Pancreas (tissue), 10 donors: Measurements from ENCODE around the gene SPATS2. TPM values are rescaled to one million over a fixed set of nuclear protein-coding genes. Genes with fewer than 3 reads are reported as not detected.

Experiments used
- ATAC-seq, 4 donors: fragments of 200-7000 bp; cut with Tn5 transposase; one replicate each; pipeline versions ENCODE4 v1.8.0 to v1.9.1; 2020; ENCODE audit warnings: mild to moderate bottlenecking in 4 of 4, moderate library complexity in 4 of 4
- DNase-seq, 6 donors: peaks; one replicate each; pipeline ENCODE4 v3.0.0-alpha.2; 2020
- FAIRE-seq: peaks from 2 replicates; lab custom pipeline; 2012; peaks lifted over from hg19 to GRCh38; lab: Jason Lieb, UNC
- H3K27ac ChIP-seq, 4 donors: fragments of 200-600 bp; sonication (generic); 1 replicate in 3 of 4; 2 replicates in 1 of 4; pipeline versions ENCODE4 v1.5.0 to v1.8.0; 2020
- H3K27me3 ChIP-seq, 4 donors: fragments of 200-600 bp; one replicate each; pipeline ENCODE4 v1.8.0; 2021
- H3K36me3 ChIP-seq, 3 donors: fragments of 200-600 bp; sonication (generic) in 1 of 3; one replicate each; pipeline versions ENCODE4 v1.5.0 to v1.8.0; 2020 to 2021
- H3K4me1 ChIP-seq, 3 donors: fragments of 200-600 bp; one replicate each; pipeline ENCODE4 v1.8.0; 2021
- H3K4me3 ChIP-seq, 4 donors: fragments of 200-600 bp; sonication (generic) in 2 of 4; one replicate each; pipeline versions ENCODE4 v1.5.0 to v1.8.0; 2020 to 2021
- H3K9me3 ChIP-seq, 4 donors: fragments of 200-600 bp; one replicate each; pipeline ENCODE4 v1.8.0; 2021
- WGBS, 2 donors: extraction: QIAGEN DNeasy Blood & Tissue Kit; methylation state at CpG; one replicate each; pipeline ENCODE4 v1.1.7; 2013; 5-methylcytosine and 5-hydroxymethylcytosine counted together
- intact Hi-C, 3 donors: fragments of 100-400 bp; cut with DNase I; formaldehyde crosslinking; loops; one replicate each; pipeline versions ENCODE4 v1.11.1 to v1.14.2; 2022
- polyA plus RNA-seq, 2 donors: library from polyadenylated mRNA; stranded (reverse); fragments of 200-250 nt; gene quantifications; one replicate each; pipeline ENCODE4 v1.2.3, GENCODE V29; 2013
- total RNA-seq, 6 donors: library from RNA; stranded (reverse); fragmentation: NEBNext Ultra II Directional in 4 of 6; extraction: Animal tissue kit (Norgen Biotek cat#: 25700) in 4 of 6; gene quantifications; one replicate each; pipeline versions ENCODE4 v1.2.1 to v1.2.4, GENCODE V29; 2021 to 2023
- TF ChIP-seq, protein P1 (sequence below), 4 donors: fragments of 200-600 bp; sonication (generic) in 3 of 4; IDR thresholded peaks; one replicate each; pipeline versions ENCODE4 v1.5.0 to v1.8.0; 2021; ENCODE audit warnings: antibody characterized with exemption in 4 of 4
- donor health status: healthy with polysubstance abuse.
- donor health status: DM: no; HTN: no; CAD: no; lungs with moderate emphysema.
- donor health status: DM: no; HTN: no; CAD: no.
- donor health status: control.
- donor health status: control.
- donor health status: Bipolar disorder and iron deficiency.
- donor health status: DM: yes; HTN: yes; CAD: no.
- donor health status: DM: no; HTN: no; CAD: no.
- donor health status: DM: no; HTN: no; CAD: no.
- donor health status: DM: yes; HTN: yes; CAD: no.

SPATS2 gene
- total and polyA plus RNA-seq, 8 donors, result 7.2 to 12.5 (median 9.4) TPM

- Histone ChIP-seq H3K4me3 (peak overlapping the region in 3 of 4 donors; percentile 3 to 65 (median 65)), H3K27me3 (no peaks in the 10 kb centered on the region), H3K36me3 (no peaks in the 10 kb centered on the region), H3K27ac (no peak overlapping the region), H3K4me1 (no peaks in the 10 kb centered on the region), H3K9me3 (no peaks in the 10 kb centered on the region)
- no peak for FAIRE-seq
- TF ChIP-seq, protein P1, sequence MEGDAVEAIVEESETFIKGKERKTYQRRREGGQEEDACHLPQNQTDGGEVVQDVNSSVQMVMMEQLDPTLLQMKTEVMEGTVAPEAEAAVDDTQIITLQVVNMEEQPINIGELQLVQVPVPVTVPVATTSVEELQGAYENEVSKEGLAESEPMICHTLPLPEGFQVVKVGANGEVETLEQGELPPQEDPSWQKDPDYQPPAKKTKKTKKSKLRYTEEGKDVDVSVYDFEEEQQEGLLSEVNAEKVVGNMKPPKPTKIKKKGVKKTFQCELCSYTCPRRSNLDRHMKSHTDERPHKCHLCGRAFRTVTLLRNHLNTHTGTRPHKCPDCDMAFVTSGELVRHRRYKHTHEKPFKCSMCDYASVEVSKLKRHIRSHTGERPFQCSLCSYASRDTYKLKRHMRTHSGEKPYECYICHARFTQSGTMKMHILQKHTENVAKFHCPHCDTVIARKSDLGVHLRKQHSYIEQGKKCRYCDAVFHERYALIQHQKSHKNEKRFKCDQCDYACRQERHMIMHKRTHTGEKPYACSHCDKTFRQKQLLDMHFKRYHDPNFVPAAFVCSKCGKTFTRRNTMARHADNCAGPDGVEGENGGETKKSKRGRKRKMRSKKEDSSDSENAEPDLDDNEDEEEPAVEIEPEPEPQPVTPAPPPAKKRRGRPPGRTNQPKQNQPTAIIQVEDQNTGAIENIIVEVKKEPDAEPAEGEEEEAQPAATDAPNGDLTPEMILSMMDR (IDR thresholded peaks at IDR 0.05), result no peak
- 9% methylated on average over 19 of the region's 19 CpGs for WGBS, 2 donors
- DNase-seq, result peak in 1 of 6 donors; percentile 21
- no peak for ATAC-seq
- intact Hi-C loops, result no loop called here
Observed at GRCh38 chr12:49323524-49324097, 43.7 kb upstream of the SPATS2 start.

DNA sequence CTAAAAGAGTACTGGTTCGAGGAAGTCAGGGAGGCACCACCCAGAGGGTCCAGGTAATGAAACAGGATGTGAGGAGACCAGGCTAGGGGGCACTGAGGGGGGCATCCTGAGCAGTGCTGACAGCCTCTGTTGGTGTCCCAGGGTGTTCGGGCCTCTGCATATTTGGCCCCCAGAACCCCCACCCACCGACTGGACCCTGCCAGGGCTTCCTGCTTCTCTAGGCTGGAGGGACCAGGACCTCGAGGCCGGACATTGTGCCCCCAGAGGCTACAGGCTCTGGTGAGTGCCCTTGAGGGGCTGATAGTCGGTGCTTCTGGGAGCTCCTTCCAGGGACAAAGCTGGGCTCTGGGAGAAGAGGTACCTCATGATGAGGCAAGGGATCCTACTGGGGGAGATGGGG lies 41.7 kb upstream of the SPATS2 start:
- intact Hi-C loops, result no loop called here
- Histone ChIP-seq H3K27ac (no peak overlapping the region), H3K9me3 (no peaks in the 10 kb centered on the region), H3K27me3 (no peaks in the 10 kb centered on the region), H3K4me1 (no peaks in the 10 kb centered on the region), H3K36me3 (no peaks in the 10 kb centered on the region), H3K4me3 (no peak overlapping the region)
- WGBS, 2 donors, result 75 to 89% methylated on average over 6 of the region's 6 CpGs
- DNase-seq, result no peak
- FAIRE-seq, result no peak
- ATAC-seq, result no peak
- TF ChIP-seq, protein P1 (IDR thresholded peaks at IDR 0.05), result no peak

DNA sequence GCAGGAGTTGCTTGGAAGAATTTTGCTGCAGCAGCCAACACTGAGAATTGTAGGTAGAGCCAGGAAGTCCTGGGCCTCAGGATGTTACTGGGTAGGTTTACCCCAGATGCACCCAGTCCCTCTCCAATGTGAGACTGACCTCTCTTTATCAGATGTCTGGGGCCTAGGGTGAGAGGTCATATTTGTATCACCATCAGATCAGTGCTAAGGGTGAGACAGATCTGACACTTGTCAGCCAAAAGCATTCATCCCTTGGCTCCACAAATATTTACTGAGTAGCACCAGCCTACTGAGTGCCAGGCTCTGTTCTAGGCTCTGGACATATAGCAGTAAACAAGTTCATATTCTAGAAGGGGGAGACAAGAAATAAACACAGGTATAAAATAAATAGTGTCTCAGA lies 39.9 kb upstream of the SPATS2 start:
- H3K4me1 ChIP-seq, result peaks cover 0 to 4% (median 3%) of the 10 kb centered on the region in 3 donors
- TF ChIP-seq, protein P1 (IDR thresholded peaks at IDR 0.05), result no peak
- DNase-seq (no peak), ATAC-seq (no peak), FAIRE-seq (no peak)
- H3K4me3 ChIP-seq, result no peak overlapping the region
- no peaks in the 10 kb centered on the region for H3K27me3 ChIP-seq
- H3K27ac ChIP-seq, result no peak overlapping the region
- H3K9me3 ChIP-seq, result no peaks in the 10 kb centered on the region
- intact Hi-C loops, result no loop called here
- H3K36me3 ChIP-seq, result no peaks in the 10 kb centered on the region

DNA sequence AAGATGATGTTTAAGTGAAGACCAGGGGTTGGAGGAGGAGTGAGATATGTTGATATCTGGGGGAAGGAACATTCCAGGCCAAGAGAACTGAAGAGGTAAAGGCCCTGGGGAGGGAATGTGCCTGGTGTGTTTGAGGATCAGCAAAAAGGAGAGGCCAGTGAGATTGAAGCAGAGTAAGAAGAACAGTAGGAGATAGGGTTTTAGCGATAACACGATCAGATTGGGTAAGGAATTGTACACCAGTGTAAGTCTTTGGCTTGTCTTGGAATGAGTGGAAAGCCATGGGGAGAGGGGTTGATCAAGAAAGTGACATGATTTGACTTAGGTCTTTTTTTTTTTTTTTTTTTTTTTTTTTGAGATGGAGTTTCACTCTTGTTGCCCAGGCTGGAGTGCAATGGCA lies 39.4 kb upstream of the SPATS2 start:
- DNase-seq (no peak), ATAC-seq (no peak), FAIRE-seq (no peak)
- 90 to 98% methylated on average over 2 of the region's 2 CpGs for WGBS, 2 donors
- no peak overlapping the region for H3K27ac ChIP-seq
- TF ChIP-seq, protein P1 (IDR thresholded peaks at IDR 0.05), result no peak
- H3K36me3 ChIP-seq, result no peaks in the 10 kb centered on the region
- peaks cover 0 to 4% (median 3%) of the 10 kb centered on the region in 3 donors for H3K4me1 ChIP-seq
- H3K27me3 ChIP-seq, result no peaks in the 10 kb centered on the region
- no peaks in the 10 kb centered on the region for H3K9me3 ChIP-seq
- intact Hi-C loops, result no loop called here
- no peak overlapping the region for H3K4me3 ChIP-seq

DNA sequence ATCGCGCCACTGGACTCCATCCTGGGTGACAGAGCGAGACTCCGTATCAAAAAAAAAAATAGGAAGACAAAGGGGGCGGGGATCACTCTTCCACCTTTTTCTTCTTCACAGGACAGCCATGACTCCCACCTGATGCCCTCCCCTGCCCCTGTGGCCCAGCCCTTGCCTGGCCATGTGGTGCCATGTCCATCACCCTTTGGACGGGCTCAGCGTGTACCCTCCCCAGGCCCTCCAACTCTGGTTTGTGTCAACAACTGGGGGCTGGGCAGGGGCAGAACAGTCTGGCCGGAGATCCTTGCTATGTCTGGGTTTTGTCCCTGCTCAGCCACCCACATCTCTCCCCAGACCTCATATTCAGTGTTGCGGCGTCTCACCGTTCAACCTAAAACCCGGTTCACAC lies 38.4 kb upstream of the SPATS2 start:
- H3K36me3 ChIP-seq, result no peaks in the 10 kb centered on the region
- WGBS, 2 donors, result 95 to 96% methylated on average over 12 of the region's 12 CpGs
- no peaks in the 10 kb centered on the region for H3K9me3 ChIP-seq
- DNase-seq, result no peak
- ATAC-seq, result no peak
- peaks cover 0 to 4% (median 3%) of the 10 kb centered on the region in 3 donors for H3K4me1 ChIP-seq
- no peak overlapping the region for H3K4me3 ChIP-seq
- no peak for FAIRE-seq
- H3K27ac ChIP-seq, result no peak overlapping the region
- intact Hi-C loops, result no loop called here
- H3K27me3 ChIP-seq, result no peaks in the 10 kb centered on the region
- TF ChIP-seq, protein P1 (IDR thresholded peaks at IDR 0.05), result no peak
